Erythroblast (primary cell): Measurements from ENCODE around the gene TBX19.

Experiments used
- GATA1 ChIP-seq: IDR thresholded peaks from 2 replicates; pipeline ENCODE4 v1.6.1; 2011; ENCODE audit warnings: low read depth, mild to moderate bottlenecking, control low read depth, low read length, moderate library complexity
- POLR2A ChIP-seq: IDR thresholded peaks from 2 replicates; pipeline ENCODE4 v1.6.1; 2011; ENCODE audit warnings: mild to moderate bottlenecking, low read length

GRCh38 chr1:168320800-168321450 lies 40.2 kb downstream of the TBX19 start:
- no peak for TF ChIP-seq POLR2A
- no peak for TF ChIP-seq GATA1
